ENCODE measurements around the gene PEG3.

Gene PEG3

GRCh38 chr19:56838909-56839651 lies 1.4 kb downstream of the PEG3 start:
- no peak for DNase-seq

GRCh38 chr19:56838024-56838908 lies 2.3 kb downstream of the PEG3 start:
- DNase-seq, result no peak

GRCh38 chr19:56837492-56838023 lies 3.0 kb downstream of the PEG3 start:
- no peak for DNase-seq

GRCh38 chr19:56837004-56837403 lies 3.5 kb downstream of the PEG3 start:
- no peak for DNase-seq

- DNase-seq, result no peak
Measured at GRCh38 chr19:56836059-56836458, 4.5 kb downstream of the PEG3 start.

- no peak for DNase-seq
Measured at GRCh38 chr19:56835401-56835800, 5.1 kb downstream of the PEG3 start.

GRCh38 chr19:56834564-56835375 lies 5.8 kb downstream of the PEG3 start:
- DNase-seq, result no peak

GRCh38 chr19:56832352-56832928 lies 8.1 kb downstream of the PEG3 start:
- DNase-seq, result no peak

- no peak for DNase-seq
Measured at GRCh38 chr19:56831255-56831654, 9.3 kb downstream of the PEG3 start.

- no peak for DNase-seq
Measured at GRCh38 chr19:56829596-56829995, 10.9 kb downstream of the PEG3 start.

- no peak for DNase-seq
Measured at GRCh38 chr19:56827708-56828107, 12.8 kb downstream of the PEG3 start.

GRCh38 chr19:56823956-56824355 lies 16.6 kb downstream of the PEG3 start:
- DNase-seq, result no peak

- DNase-seq, result no peak
Measured at GRCh38 chr19:56823417-56823816, 17.1 kb downstream of the PEG3 start.

- no peak for DNase-seq
Measured at GRCh38 chr19:56822755-56823154, 17.8 kb downstream of the PEG3 start.

GRCh38 chr19:56821675-56822074 lies 18.9 kb downstream of the PEG3 start:
- DNase-seq, result no peak

GRCh38 chr19:56821209-56821608 lies 19.3 kb downstream of the PEG3 start:
- DNase-seq, result no peak

- DNase-seq, result no peak
Measured at GRCh38 chr19:56819166-56819565, 21.4 kb downstream of the PEG3 start.

- no peak for DNase-seq
Measured at GRCh38 chr19:56814656-56815055, 25.9 kb downstream of the PEG3 start.

- no peak for DNase-seq
Measured at GRCh38 chr19:56813531-56813930, 27.0 kb downstream of the PEG3 start.

- no peak for DNase-seq
Measured at GRCh38 chr19:56811480-56811879, 29.0 kb downstream of the PEG3 start.

GRCh38 chr19:56810260-56810659 lies 30.3 kb downstream of the PEG3 start:
- no peak for DNase-seq

GRCh38 chr19:56808717-56809392 lies 31.7 kb downstream of the PEG3 start:
- DNase-seq, result no peak
